A673 (cell line): Measurements from ENCODE around the gene IL24.
"Not testable (repeated sequence)": the region's sequence is repeated elsewhere in the genome, so short reads cannot be mapped to it uniquely, and the experiment has no call there.

Source experiments
- EZH2 ChIP-seq: fragments of 200-600 bp; sonication (generic); IDR thresholded peaks from 2 replicates; pipeline ENCODE4 v1.6.1; 2017; ENCODE audit warnings: borderline replicate concordance, low read depth, mild to moderate bottlenecking, mixed read lengths, antibody characterized with exemption, low read length; ENCODE audit not compliant: poor library complexity, severe bottlenecking
- TF ChIP-seq, protein P1 (sequence below): fragments of 300-800, 200-600 bp; sonication (generic); conservative IDR thresholded peaks from 2 replicates; pipeline ENCODE4 v1.5.1; 2017; ENCODE audit warnings: low read depth, mild to moderate bottlenecking, antibody characterized with exemption, low read length, moderate library complexity, mixed read lengths

DNA sequence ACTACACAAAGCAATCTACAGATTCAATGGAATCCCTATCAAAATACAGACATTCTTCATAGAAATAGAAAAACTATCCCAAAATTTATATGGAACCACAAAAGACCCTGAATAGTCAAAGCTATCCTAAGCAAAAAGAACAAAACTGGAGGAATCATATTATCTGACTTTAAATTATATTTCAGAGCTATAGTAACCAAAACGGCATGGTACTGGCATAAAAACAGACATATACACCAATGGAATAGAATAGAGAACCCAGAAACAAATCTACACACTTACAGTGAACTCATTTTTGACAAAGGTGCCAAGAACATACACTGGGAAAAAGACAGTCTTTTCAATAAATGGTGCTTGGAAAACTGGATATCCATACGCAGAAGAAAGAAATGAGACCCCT lies 44.6 kb upstream of the IL24 start:
- TF ChIP-seq, protein P1, sequence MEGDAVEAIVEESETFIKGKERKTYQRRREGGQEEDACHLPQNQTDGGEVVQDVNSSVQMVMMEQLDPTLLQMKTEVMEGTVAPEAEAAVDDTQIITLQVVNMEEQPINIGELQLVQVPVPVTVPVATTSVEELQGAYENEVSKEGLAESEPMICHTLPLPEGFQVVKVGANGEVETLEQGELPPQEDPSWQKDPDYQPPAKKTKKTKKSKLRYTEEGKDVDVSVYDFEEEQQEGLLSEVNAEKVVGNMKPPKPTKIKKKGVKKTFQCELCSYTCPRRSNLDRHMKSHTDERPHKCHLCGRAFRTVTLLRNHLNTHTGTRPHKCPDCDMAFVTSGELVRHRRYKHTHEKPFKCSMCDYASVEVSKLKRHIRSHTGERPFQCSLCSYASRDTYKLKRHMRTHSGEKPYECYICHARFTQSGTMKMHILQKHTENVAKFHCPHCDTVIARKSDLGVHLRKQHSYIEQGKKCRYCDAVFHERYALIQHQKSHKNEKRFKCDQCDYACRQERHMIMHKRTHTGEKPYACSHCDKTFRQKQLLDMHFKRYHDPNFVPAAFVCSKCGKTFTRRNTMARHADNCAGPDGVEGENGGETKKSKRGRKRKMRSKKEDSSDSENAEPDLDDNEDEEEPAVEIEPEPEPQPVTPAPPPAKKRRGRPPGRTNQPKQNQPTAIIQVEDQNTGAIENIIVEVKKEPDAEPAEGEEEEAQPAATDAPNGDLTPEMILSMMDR = not testable (repeated sequence)
- TF ChIP-seq EZH2 = not testable (repeated sequence)
